GM23248 (cell line): ENCODE results near the gene FZD1.

Source experiments
- EZH2 ChIP-seq: fragments of 200-600 bp; sonication (generic); IDR thresholded peaks from 2 replicates; pipeline ENCODE4 v1.6.1; 2018; ENCODE audit warnings: antibody characterized with exemption, mild to moderate bottlenecking; ENCODE audit not compliant: insufficient read depth, poor library complexity, severe bottlenecking
- EZH2phosphoT487 ChIP-seq: fragments of 200-600 bp; sonication (generic); IDR thresholded peaks from 2 replicates; pipeline ENCODE4 v1.6.1; 2018; ENCODE audit warnings: antibody characterized with exemption, moderate library complexity, mild to moderate bottlenecking, low read depth; ENCODE audit not compliant: insufficient read depth

GRCh38 chr7:91287371-91288084, 23.3 kb downstream of the FZD1 start:
- TF ChIP-seq EZH2phosphoT487 = no peak
- TF ChIP-seq EZH2 = no peak
